ENCODE measurements around the gene TNFAIP3. TPM values are rescaled to one million over a fixed set of nuclear protein-coding genes. Genes with fewer than 3 reads are reported as not detected.
A peak's percentile ranks its signal among the peaks of the same experiment; 100 is the strongest.
"Not testable (repeated sequence)": the region's sequence is repeated elsewhere in the genome, so short reads cannot be mapped to it uniquely, and the experiment has no call there.

TNFAIP3 gene
- total and polyA plus RNA-seq, 2 donors (not counting 1 experiment from before 2014, with no cell fraction given), result 7.8 to 23.5 TPM

DNA sequence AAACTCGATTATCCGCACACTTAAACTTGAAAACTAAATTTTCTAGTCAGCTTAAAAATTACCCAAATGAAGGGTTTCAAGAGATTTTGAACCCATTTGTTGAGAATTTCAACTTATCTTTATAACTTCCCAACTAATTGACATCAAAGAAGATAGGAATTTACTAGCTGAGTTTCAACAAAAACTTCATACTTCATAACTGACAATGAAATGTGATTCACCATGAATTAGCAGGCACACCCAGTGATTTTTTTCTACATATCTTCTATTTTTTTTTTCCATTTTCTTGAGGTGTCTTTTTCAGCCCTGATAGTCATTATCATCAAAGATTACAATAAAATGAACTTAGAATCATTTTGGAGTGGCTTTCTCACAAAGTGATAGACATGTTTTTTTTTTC lies 26.7 kb downstream of the TNFAIP3 start:
- no peak overlapping the region for H3K4me3 ChIP-seq (replicated peaks in 1 of 4; ENCODE audit: control extremely low read depth in 1 of 4, insufficient read depth in 1 of 4, low read depth in 3 of 4, low read length in 4 of 4)
- peaks cover 16% of the 10 kb centered on the region for H3K4me1 ChIP-seq (ENCODE audit: control insufficient read depth, extremely low read depth, insufficient read depth, low read length)
- peak in 1 of 2 donors; percentile 43 for DNase-seq (ENCODE audit: low read depth in 2 of 2)
- no peaks in the 10 kb centered on the region for H3K27me3 ChIP-seq (ENCODE audit: control insufficient read depth, insufficient read depth, low read length)
- H4K20me1 ChIP-seq (ENCODE audit: control insufficient read depth, extremely low read depth, insufficient read depth, low read length), result no peaks in the 10 kb centered on the region
- H3K79me2 ChIP-seq (ENCODE audit: control insufficient read depth, insufficient read depth, low read length), result no peaks in the 10 kb centered on the region
- H3K36me3 ChIP-seq (ENCODE audit: control insufficient read depth, insufficient read depth, low read length), result no peaks in the 10 kb centered on the region
- peak overlapping the region; percentile 86 for H3K27ac ChIP-seq (ENCODE audit: insufficient read depth, low read length)
- TF ChIP-seq, protein P1, sequence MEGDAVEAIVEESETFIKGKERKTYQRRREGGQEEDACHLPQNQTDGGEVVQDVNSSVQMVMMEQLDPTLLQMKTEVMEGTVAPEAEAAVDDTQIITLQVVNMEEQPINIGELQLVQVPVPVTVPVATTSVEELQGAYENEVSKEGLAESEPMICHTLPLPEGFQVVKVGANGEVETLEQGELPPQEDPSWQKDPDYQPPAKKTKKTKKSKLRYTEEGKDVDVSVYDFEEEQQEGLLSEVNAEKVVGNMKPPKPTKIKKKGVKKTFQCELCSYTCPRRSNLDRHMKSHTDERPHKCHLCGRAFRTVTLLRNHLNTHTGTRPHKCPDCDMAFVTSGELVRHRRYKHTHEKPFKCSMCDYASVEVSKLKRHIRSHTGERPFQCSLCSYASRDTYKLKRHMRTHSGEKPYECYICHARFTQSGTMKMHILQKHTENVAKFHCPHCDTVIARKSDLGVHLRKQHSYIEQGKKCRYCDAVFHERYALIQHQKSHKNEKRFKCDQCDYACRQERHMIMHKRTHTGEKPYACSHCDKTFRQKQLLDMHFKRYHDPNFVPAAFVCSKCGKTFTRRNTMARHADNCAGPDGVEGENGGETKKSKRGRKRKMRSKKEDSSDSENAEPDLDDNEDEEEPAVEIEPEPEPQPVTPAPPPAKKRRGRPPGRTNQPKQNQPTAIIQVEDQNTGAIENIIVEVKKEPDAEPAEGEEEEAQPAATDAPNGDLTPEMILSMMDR (conservative IDR thresholded peaks at IDR 0.05 in 1 of 2, IDR thresholded peaks at IDR 0.05 in 1 of 2; ENCODE audit: low read depth in 1 of 2, low read length in 2 of 2), result no peak
- no peak for TF ChIP-seq EZH2 (IDR thresholded peaks at IDR 0.05; ENCODE audit: low read length, missing control alignments)
- H3K4me2 ChIP-seq (ENCODE audit: extremely low read depth, insufficient read depth, low read length), result no peak overlapping the region
- no peaks in the 10 kb centered on the region for H3K9me3 ChIP-seq (ENCODE audit: control insufficient read depth, insufficient read depth, low read depth, low read length)
- H3K9ac ChIP-seq (ENCODE audit: insufficient read depth, low read length), result no peak overlapping the region
- H2AFZ ChIP-seq (ENCODE audit: low read length), result no peak overlapping the region

DNA sequence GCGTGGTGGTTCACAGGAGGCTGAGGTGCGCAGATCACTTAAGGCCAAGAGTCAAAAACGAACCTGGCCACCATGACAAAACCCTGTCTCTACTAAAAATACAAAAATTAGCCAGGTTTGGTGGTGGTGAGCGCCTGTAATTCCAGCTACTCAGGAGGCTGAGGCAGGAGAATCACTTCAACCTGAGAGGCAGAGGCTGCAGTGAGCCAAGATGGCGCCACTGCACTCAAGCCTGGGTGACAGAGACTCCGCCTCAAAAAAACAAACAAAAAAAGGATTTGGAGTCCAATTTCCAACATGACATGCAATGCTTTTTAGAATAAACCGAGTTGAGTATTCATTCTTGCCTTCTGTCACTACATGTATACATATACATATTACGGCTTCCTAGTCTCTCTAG lies 27.3 kb downstream of the TNFAIP3 start:
- H3K4me2 ChIP-seq (ENCODE audit: extremely low read depth, insufficient read depth, low read length); DNase-seq (ENCODE audit: low read depth in 2 of 2): not testable (repeated sequence)
- peaks cover 16% of the 10 kb centered on the region for H3K4me1 ChIP-seq (ENCODE audit: control insufficient read depth, extremely low read depth, insufficient read depth, low read length)

DNA sequence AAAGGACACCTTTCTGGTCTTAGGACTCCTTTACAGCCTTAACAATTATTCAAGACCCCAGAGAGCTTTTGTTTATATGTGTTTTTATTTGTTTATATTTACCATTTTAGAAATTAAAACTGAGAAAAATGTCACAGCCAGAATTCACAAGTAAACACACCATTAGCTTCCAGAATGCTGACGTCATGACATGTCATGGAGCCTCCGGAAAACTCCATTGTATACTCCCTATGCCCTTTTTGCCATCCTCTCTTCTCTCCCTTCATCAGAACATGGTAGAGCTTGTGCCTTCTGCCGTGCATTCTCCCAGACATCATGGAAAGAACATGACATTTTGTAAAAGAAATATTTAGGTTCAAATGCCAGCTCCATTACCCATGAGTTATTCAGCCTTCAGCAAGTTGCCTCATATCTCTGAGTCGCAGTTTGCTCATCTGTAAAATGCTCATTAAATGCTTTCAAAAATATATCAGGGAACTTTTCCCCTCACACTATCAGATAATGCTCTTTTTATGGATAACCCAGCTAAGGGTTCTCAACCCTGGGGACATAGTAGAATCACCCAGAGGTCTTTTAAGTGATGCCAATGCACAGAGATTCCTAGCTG lies 27.8 kb downstream of the TNFAIP3 start:
- DNase-seq (ENCODE audit: low read depth in 2 of 2), result peak in 1 of 2 donors; percentile 57
- no peak overlapping the region for H2AFZ ChIP-seq (ENCODE audit: low read length)

More for the DNA sequence above, 27.3 kb downstream of the TNFAIP3 start:
- not testable (repeated sequence) for H3K4me3 ChIP-seq (replicated peaks in 1 of 4; ENCODE audit: control extremely low read depth in 1 of 4, insufficient read depth in 1 of 4, low read depth in 3 of 4, low read length in 4 of 4); H3K27me3 ChIP-seq (ENCODE audit: control insufficient read depth, insufficient read depth, low read length); H3K9ac ChIP-seq (ENCODE audit: insufficient read depth, low read length); H4K20me1 ChIP-seq (ENCODE audit: control insufficient read depth, extremely low read depth, insufficient read depth, low read length); H3K9me3 ChIP-seq (ENCODE audit: control insufficient read depth, insufficient read depth, low read depth, low read length); H3K79me2 ChIP-seq (ENCODE audit: control insufficient read depth, insufficient read depth, low read length); H2AFZ ChIP-seq (ENCODE audit: low read length); H3K36me3 ChIP-seq (ENCODE audit: control insufficient read depth, insufficient read depth, low read length)
- peak overlapping the region; percentile 70 for H3K27ac ChIP-seq (ENCODE audit: insufficient read depth, low read length)

More for the DNA sequence above, 27.8 kb downstream of the TNFAIP3 start:
- Histone ChIP-seq H3K79me2 (ENCODE audit: control insufficient read depth, insufficient read depth, low read length) (no peaks in the 10 kb centered on the region), H3K36me3 (ENCODE audit: control insufficient read depth, insufficient read depth, low read length) (no peaks in the 10 kb centered on the region), H3K4me2 (ENCODE audit: extremely low read depth, insufficient read depth, low read length) (no peak overlapping the region), H3K27ac (ENCODE audit: insufficient read depth, low read length) (peak overlapping the region; percentile 70), H3K4me3 (replicated peaks in 1 of 4; ENCODE audit: control extremely low read depth in 1 of 4, insufficient read depth in 1 of 4, low read depth in 3 of 4, low read length in 4 of 4) (no peak overlapping the region), H4K20me1 (ENCODE audit: control insufficient read depth, extremely low read depth, insufficient read depth, low read length) (no peaks in the 10 kb centered on the region), H3K27me3 (ENCODE audit: control insufficient read depth, insufficient read depth, low read length) (no peaks in the 10 kb centered on the region), H3K9ac (ENCODE audit: insufficient read depth, low read length) (no peak overlapping the region), H3K4me1 (ENCODE audit: control insufficient read depth, extremely low read depth, insufficient read depth, low read length) (peaks cover 16% of the 10 kb centered on the region), H3K9me3 (ENCODE audit: control insufficient read depth, insufficient read depth, low read depth, low read length) (no peaks in the 10 kb centered on the region)
- TF ChIP-seq EZH2 (IDR thresholded peaks at IDR 0.05; ENCODE audit: low read length, missing control alignments), result no peak
- TF ChIP-seq, protein P1 (conservative IDR thresholded peaks at IDR 0.05 in 1 of 2, IDR thresholded peaks at IDR 0.05 in 1 of 2; ENCODE audit: low read depth in 1 of 2, low read length in 2 of 2), result no peak
